ENCODE results near the gene ALPK1.

GRCh38 chr4:112327965-112328733 lies 31.0 kb downstream of the ALPK1 start:
- no peak for TF ChIP-seq POLR2AphosphoS5 (IDR thresholded peaks at IDR 0.05; ENCODE audit: low read depth, low read length)
- TF ChIP-seq POLR2A (IDR thresholded peaks at IDR 0.05; ENCODE audit: control extremely low read depth in 1 of 2, low read depth in 2 of 2, low read length in 2 of 2), result no peak
- TF ChIP-seq EZH2 (IDR thresholded peaks at IDR 0.05; ENCODE audit: low read depth, low read length, severe bottlenecking), result no peak
- no peak for TF ChIP-seq KDM1A (IDR thresholded peaks at IDR 0.05; ENCODE audit: borderline replicate concordance, low read length)
- TF ChIP-seq CTCF (IDR thresholded peaks at IDR 0.05; ENCODE audit: control extremely low read depth in 1 of 3, insufficient read depth in 1 of 3, low read depth in 1 of 3, low read length in 3 of 3), result peak in 2 of 3 experiments; percentile 38 to 49; a peak in 2 of 4 replicates
- no peak for TF ChIP-seq SP1 (IDR thresholded peaks at IDR 0.05; ENCODE audit: low read depth, low read length)
- TF ChIP-seq TEAD4 (IDR thresholded peaks at IDR 0.05; ENCODE audit: low read depth, low read length), result no peak
- TF ChIP-seq RFX5 (IDR thresholded peaks at IDR 0.05; ENCODE audit: borderline replicate concordance, low read depth, low read length), result no peak
- peak; percentile 80 to 84 for TF ChIP-seq RAD21 (IDR thresholded peaks at IDR 0.05 in 1 of 2, conservative IDR thresholded peaks at IDR 0.05 in 1 of 2; ENCODE audit: low read depth in 2 of 2, low read length in 2 of 2)
- no peak for TF ChIP-seq JUND (IDR thresholded peaks at IDR 0.05; ENCODE audit: low read length)
- no peak for TF ChIP-seq SUZ12 (IDR thresholded peaks at IDR 0.05; ENCODE audit: low read length)
